A549 (cell line): Measurements from ENCODE around the gene MBNL2. TPM values are rescaled to one million over a fixed set of nuclear protein-coding genes. Genes with fewer than 3 reads are reported as not detected.

Experiments
- ATAC-seq, 2 experiments: fragments of 200-7000 bp in 1 of 2; fragments of >200 bp in 1 of 2; cut with Nextera tagmentation in 1 of 2; cut with Tn5 transposase in 1 of 2; 3 replicates each; pipeline versions ENCODE4 v1.8.0 to v1.9.1; 2018 to 2020; ENCODE audit warnings: mild to moderate bottlenecking in 1 of 2, moderate library complexity in 1 of 2
- CTCF ChIA-PET: fragments of 300-600 bp; sonication (Branson Sonifier 250); formaldehyde crosslinking; extraction: SDS; loops from one replicate; lab custom pipeline; 2021; ENCODE audit warnings: antibody characterized with exemption, inconsistent platforms; lab: Yijun Ruan, JAX
- POLR2A ChIA-PET: fragments of 350-600 bp; formaldehyde crosslinking; extraction: SDS; loops from one replicate; lab custom pipeline; 2021; ENCODE audit warnings: antibody characterized with exemption, inconsistent platforms; lab: Yijun Ruan, JAX
- DNase-seq, 2 experiments: peaks; one replicate each; pipeline versions ENCODE4 v3.0.0 to v3.0.0-alpha.2; 2011 to 2016; ENCODE audit warnings: low read depth in 1 of 2, low spot score in 1 of 2
- FAIRE-seq: peaks from 2 replicates; lab custom pipeline; 2011; peaks lifted over from hg19 to GRCh38; lab: Jason Lieb, UNC
- H3K27ac ChIP-seq, 2 experiments: fragments of >200 bp; sonication (Bioruptor Twin); formaldehyde crosslinking; 3 replicates each; pipeline ENCODE4 v1.5.1; 2016 to 2017
- H3K4me1 ChIP-seq: fragments of >200 bp; sonication (Bioruptor Twin); formaldehyde crosslinking; 3 replicates; pipeline ENCODE4 v1.6.1; 2016
- H3K4me2 ChIP-seq: fragments of >200 bp; sonication (Bioruptor Twin); formaldehyde crosslinking; 3 replicates; pipeline ENCODE4 v1.6.1; 2016
- H3K4me3 ChIP-seq: fragments of >200 bp; sonication (Bioruptor Twin); formaldehyde crosslinking; 3 replicates; pipeline ENCODE4 v1.5.1; 2016
- H3K9me3 ChIP-seq: fragments of >200 bp; sonication (Bioruptor Twin); formaldehyde crosslinking; 3 replicates; pipeline ENCODE4 v1.6.1; 2016
- EHF ChIP-seq: fragments of 250-450 bp; sonication (Bioruptor Pico); IDR thresholded peaks from 2 replicates; pipeline ENCODE4 v1.5.0; 2020; ENCODE audit warnings: mild to moderate bottlenecking
- EHMT2 ChIP-seq: fragments of 200-600 bp; sonication (generic); IDR thresholded peaks from 2 replicates; pipeline ENCODE4 v1.6.1; 2016; ENCODE audit warnings: antibody characterized with exemption, low read depth, mild to moderate bottlenecking, moderate library complexity
- EP300 ChIP-seq, 2 experiments: fragments of >200 bp; sonication (Bioruptor Twin); formaldehyde crosslinking; IDR thresholded peaks; 2 replicates in 1 of 2; 3 replicates in 1 of 2; pipeline ENCODE4 v1.6.1; 2016 to 2017
- ESRRA ChIP-seq: fragments of 150-350 bp; IDR thresholded peaks from 2 replicates; pipeline ENCODE4 v1.6.1; 2014; ENCODE audit warnings: mild to moderate bottlenecking, low read length, borderline replicate concordance
- FOSB ChIP-seq: fragments of 250-450 bp; sonication (Bioruptor Pico); IDR thresholded peaks from 2 replicates; pipeline ENCODE4 v1.5.0; 2020; ENCODE audit warnings: mild to moderate bottlenecking, moderate library complexity
- GATA3 ChIP-seq: IDR thresholded peaks from 2 replicates; pipeline ENCODE4 v1.6.1; 2012; ENCODE audit warnings: borderline replicate concordance
- HOXA7 ChIP-seq: fragments of 250-450 bp; sonication (Bioruptor Pico); IDR thresholded peaks from 2 replicates; pipeline ENCODE4 v1.5.0; 2020; ENCODE audit warnings: mild to moderate bottlenecking, moderate library complexity
- HOXB5 ChIP-seq: fragments of 250-450 bp; sonication (Bioruptor Pico); IDR thresholded peaks from 2 replicates; pipeline ENCODE4 v1.5.0; 2020; ENCODE audit warnings: mild to moderate bottlenecking, moderate library complexity
- JUN ChIP-seq, 2 experiments: fragments of >200 bp; sonication (Bioruptor Twin); formaldehyde crosslinking; IDR thresholded peaks; 2 replicates in 1 of 2; 3 replicates in 1 of 2; pipeline ENCODE4 v1.6.1; 2016 to 2017
- MAFK ChIP-seq: fragments of 450-650 bp; IDR thresholded peaks from 2 replicates; pipeline ENCODE4 v1.6.1; 2014; ENCODE audit not compliant: partially characterized antibody
- MAZ ChIP-seq: fragments of 150-350 bp; IDR thresholded peaks from 2 replicates; pipeline ENCODE4 v1.6.1; 2014; ENCODE audit warnings: antibody characterized with exemption, low read depth, low read length, borderline replicate concordance
- MYC ChIP-seq: IDR thresholded peaks from 2 replicates; pipeline ENCODE4 v1.6.1; 2012; ENCODE audit warnings: mild to moderate bottlenecking, inconsistent platforms, low read length, improper control_type of control experiment, borderline replicate concordance
- NPAS2 ChIP-seq: fragments of 250-450 bp; sonication (Bioruptor Pico); IDR thresholded peaks from 2 replicates; pipeline ENCODE4 v1.8.0; 2022; ENCODE audit warnings: mild to moderate bottlenecking, moderate library complexity, borderline replicate concordance
- NR3C1 ChIP-seq: fragments of >200 bp; sonication (Bioruptor Twin); formaldehyde crosslinking; IDR thresholded peaks from 3 replicates; pipeline ENCODE4 v1.6.1; 2017
- PHF8 ChIP-seq: fragments of 200-600 bp; sonication (generic); IDR thresholded peaks from 2 replicates; pipeline ENCODE4 v1.6.1; 2016; ENCODE audit warnings: low read depth, mild to moderate bottlenecking, antibody characterized with exemption, moderate library complexity, borderline replicate concordance
- POLR2A ChIP-seq: IDR thresholded peaks from 2 replicates; pipeline ENCODE4 v1.6.1; 2012; ENCODE audit warnings: mild to moderate bottlenecking, low read length
- POLR2AphosphoS2 ChIP-seq: conservative IDR thresholded peaks from 2 replicates; pipeline ENCODE4 v1.6.1; 2012; ENCODE audit warnings: low read length, improper control_type of control experiment, inconsistent platforms
- RAD21 ChIP-seq, 2 experiments: fragments of >200 bp in 1 of 2; sonication (Bioruptor Twin) in 1 of 2; formaldehyde crosslinking in 1 of 2; IDR thresholded peaks in 1 of 2; conservative IDR thresholded peaks in 1 of 2; 2 replicates in 1 of 2; 3 replicates in 1 of 2; pipeline ENCODE4 v1.6.1; 2012 to 2018; ENCODE audit warnings: inconsistent platforms in 1 of 2
- RFX5 ChIP-seq: fragments of 450-650 bp; IDR thresholded peaks from 2 replicates; pipeline ENCODE4 v1.7.1; 2014; ENCODE audit warnings: antibody characterized with exemption, mild to moderate bottlenecking, moderate library complexity
- RNF2 ChIP-seq: fragments of 200-600 bp; sonication (generic); IDR thresholded peaks from 2 replicates; pipeline ENCODE4 v1.6.1; 2016; ENCODE audit warnings: low read depth, mild to moderate bottlenecking, antibody characterized with exemption, moderate library complexity, borderline replicate concordance
- SREBF2 ChIP-seq: fragments of 450-650 bp; IDR thresholded peaks from 2 replicates; pipeline ENCODE4 v1.6.1; 2014; ENCODE audit warnings: mild to moderate bottlenecking, moderate library complexity
- TP53 ChIP-seq: fragments of 250-450 bp; sonication (Bioruptor Pico); IDR thresholded peaks from 2 replicates; pipeline ENCODE4 v1.5.0; 2021; ENCODE audit warnings: mild to moderate bottlenecking, moderate library complexity
- ZC3H11A ChIP-seq: fragments of 450-650 bp; IDR thresholded peaks from 2 replicates; pipeline ENCODE4 v1.6.1; 2014; ENCODE audit warnings: antibody characterized with exemption, mild to moderate bottlenecking
- ZFP36 ChIP-seq: fragments of 450-650 bp; IDR thresholded peaks from 2 replicates; pipeline ENCODE4 v1.6.1; 2014; ENCODE audit warnings: borderline replicate concordance; ENCODE audit not compliant: partially characterized antibody
- WGBS: methylation state at CpG from one replicate; pipeline ENCODE4 v1.1.6; 2017; ENCODE audit errors: missing lambda C conversion rate; 5-methylcytosine and 5-hydroxymethylcytosine counted together
- polyA plus RNA-seq, 4 experiments: library from polyadenylated mRNA; depleted of rRNA in 3 of 4; stranded (reverse); fragments of >200 nt; fragmentation: RNase III in 1 of 4; extraction: RNeasy Plus Mini Kit Qiagen cat#74134 plus additional on column Dnase treatment in 1 of 4; gene quantifications; 2 replicates in 3 of 4; 3 replicates in 1 of 4; pipeline ENCODE4 v1.2.3, GENCODE V29; 2011 to 2017
- TF ChIP-seq, protein P1 (sequence below): fragments of 150-350 bp; IDR thresholded peaks from 2 replicates; pipeline ENCODE4 v1.6.1; 2014; ENCODE audit warnings: low read depth, mild to moderate bottlenecking, low read length
- TF ChIP-seq, protein P2 (sequence below): IDR thresholded peaks from 2 replicates; pipeline ENCODE4 v1.6.1; 2012
- TF ChIP-seq, protein P3 (sequence below): fragments of 450-650 bp; IDR thresholded peaks from 2 replicates; pipeline ENCODE4 v1.6.1; 2014; ENCODE audit warnings: antibody characterized with exemption

Gene MBNL2
- polyA plus RNA-seq, 2 of the 4 experiments (the other 2 are of a cell fraction) = 18.7 to 20.6 TPM

DNA sequence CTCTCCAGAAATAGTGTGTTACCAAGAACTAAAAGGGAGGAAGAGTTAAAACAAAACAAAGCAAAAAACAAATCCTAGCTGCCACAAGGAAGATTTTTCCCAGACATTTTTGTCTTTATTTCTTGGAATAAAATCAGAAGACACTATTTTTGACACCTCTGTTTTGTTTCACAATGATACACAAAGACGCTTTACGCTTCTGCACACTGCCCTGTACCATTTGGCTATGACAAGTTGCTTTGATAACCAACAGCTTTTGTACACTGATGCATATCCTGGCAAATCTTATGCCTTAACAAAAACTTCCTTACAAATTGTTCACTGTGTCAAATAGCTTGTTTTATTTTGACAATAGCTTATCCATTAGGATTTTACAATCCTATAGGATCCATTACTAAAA is 108.3 kb downstream of the MBNL2 start:
- Histone ChIP-seq H3K9me3 (no peaks in the 10 kb centered on the region), H3K4me3 (no peak overlapping the region), H3K4me2 (no peak overlapping the region), H3K27ac (no peak overlapping the region), H3K4me1 (peaks cover 30% of the 10 kb centered on the region)
- TF ChIP-seq TP53 (CRISPR knock-in tag) (no peak), POLR2A (no peak), JUN (IDR thresholded peaks at IDR 0.05) (no peak), FOSB (no peak), RNF2 (no peak), RFX5 (no peak), POLR2AphosphoS2 (no peak), GATA3 (no peak)
- POLR2A ChIA-PET = no interaction called here
- CTCF ChIA-PET = interaction anchor here (1.2 to 1.6 kb wide), 3 partner anchors 14 to 220 kb away, joined by 3 to 7 read pairs (median 6); no protein-coding TSS in a partner anchor
- DNase-seq (no peak), ATAC-seq (no peak), FAIRE-seq (no peak)
- WGBS = 97% methylated on average over 2 of the region's 2 CpGs

DNA sequence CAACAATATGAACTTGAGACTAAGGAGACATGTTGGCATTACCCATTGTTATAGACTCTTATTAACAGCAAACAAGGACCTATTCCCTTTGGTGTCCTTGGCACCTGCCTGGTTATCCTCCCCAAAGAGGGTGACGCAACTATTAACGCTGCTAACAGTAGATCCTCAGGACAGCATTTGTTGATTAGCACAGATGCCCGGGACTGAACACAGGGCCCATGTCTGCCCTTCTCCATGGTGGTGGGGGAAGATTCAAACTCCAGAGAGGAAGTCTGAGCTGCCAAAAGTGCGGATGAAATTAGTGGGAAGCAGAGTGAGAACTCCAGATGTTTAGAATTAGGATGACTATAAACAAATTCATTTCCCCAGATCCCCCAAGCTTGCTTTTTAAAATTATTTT is 110.6 kb downstream of the MBNL2 start:
- ChIA-PET POLR2A (no interaction called here), CTCF (interaction anchor here (1.1 to 1.6 kb wide), 4 partner anchors 10 to 223 kb away, joined by 3 to 7 read pairs (median 5); no protein-coding TSS in a partner anchor)
- Histone ChIP-seq H3K4me2 (no peak overlapping the region), H3K9me3 (no peaks in the 10 kb centered on the region), H3K4me1 (peaks cover 25% of the 10 kb centered on the region), H3K27ac (no peak overlapping the region), H3K4me3 (no peak overlapping the region)
- FAIRE-seq = no peak
- TF ChIP-seq MAZ (no peak), ZC3H11A (no peak), MYC (no peak), PHF8 (no peak), EHMT2 (no peak), POLR2AphosphoS2 (no peak), HOXA7 (CRISPR knock-in tag) (no peak), NPAS2 (CRISPR knock-in tag) (no peak), ESRRA (no peak), EHF (no peak), MAFK (no peak), HOXB5 (CRISPR knock-in tag) (no peak), RAD21 (conservative IDR thresholded peaks at IDR 0.05 in 1 of 2, IDR thresholded peaks at IDR 0.05 in 1 of 2) (no peak), ZFP36 (no peak), SREBF2 (no peak), EP300 (IDR thresholded peaks at IDR 0.05) (no peak), NR3C1 (no peak)
- TF ChIP-seq, protein P1, sequence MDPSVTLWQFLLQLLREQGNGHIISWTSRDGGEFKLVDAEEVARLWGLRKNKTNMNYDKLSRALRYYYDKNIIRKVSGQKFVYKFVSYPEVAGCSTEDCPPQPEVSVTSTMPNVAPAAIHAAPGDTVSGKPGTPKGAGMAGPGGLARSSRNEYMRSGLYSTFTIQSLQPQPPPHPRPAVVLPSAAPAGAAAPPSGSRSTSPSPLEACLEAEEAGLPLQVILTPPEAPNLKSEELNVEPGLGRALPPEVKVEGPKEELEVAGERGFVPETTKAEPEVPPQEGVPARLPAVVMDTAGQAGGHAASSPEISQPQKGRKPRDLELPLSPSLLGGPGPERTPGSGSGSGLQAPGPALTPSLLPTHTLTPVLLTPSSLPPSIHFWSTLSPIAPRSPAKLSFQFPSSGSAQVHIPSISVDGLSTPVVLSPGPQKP = no peak
- TF ChIP-seq, protein P2, sequence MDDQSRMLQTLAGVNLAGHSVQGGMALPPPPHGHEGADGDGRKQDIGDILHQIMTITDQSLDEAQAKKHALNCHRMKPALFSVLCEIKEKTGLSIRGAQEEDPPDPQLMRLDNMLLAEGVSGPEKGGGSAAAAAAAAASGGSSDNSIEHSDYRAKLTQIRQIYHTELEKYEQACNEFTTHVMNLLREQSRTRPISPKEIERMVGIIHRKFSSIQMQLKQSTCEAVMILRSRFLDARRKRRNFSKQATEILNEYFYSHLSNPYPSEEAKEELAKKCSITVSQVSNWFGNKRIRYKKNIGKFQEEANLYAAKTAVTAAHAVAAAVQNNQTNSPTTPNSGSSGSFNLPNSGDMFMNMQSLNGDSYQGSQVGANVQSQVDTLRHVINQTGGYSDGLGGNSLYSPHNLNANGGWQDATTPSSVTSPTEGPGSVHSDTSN = no peak
- TF ChIP-seq, protein P3, sequence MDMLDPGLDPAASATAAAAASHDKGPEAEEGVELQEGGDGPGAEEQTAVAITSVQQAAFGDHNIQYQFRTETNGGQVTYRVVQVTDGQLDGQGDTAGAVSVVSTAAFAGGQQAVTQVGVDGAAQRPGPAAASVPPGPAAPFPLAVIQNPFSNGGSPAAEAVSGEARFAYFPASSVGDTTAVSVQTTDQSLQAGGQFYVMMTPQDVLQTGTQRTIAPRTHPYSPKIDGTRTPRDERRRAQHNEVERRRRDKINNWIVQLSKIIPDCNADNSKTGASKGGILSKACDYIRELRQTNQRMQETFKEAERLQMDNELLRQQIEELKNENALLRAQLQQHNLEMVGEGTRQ = no peak
- WGBS = 97% methylated on average over 4 of the region's 4 CpGs
- DNase-seq = no peak
- no peak for ATAC-seq
